GM21390 (cell line): Measurements from ENCODE around the gene ADGRA1.

Experiments used
- ATAC-seq: cut with Tn5 transposase; IDR thresholded peaks from one replicate; pipeline ENCODE4 v1.9.1; 2021; ENCODE audit not compliant: unreplicated experiment

Gene ADGRA1

DNA sequence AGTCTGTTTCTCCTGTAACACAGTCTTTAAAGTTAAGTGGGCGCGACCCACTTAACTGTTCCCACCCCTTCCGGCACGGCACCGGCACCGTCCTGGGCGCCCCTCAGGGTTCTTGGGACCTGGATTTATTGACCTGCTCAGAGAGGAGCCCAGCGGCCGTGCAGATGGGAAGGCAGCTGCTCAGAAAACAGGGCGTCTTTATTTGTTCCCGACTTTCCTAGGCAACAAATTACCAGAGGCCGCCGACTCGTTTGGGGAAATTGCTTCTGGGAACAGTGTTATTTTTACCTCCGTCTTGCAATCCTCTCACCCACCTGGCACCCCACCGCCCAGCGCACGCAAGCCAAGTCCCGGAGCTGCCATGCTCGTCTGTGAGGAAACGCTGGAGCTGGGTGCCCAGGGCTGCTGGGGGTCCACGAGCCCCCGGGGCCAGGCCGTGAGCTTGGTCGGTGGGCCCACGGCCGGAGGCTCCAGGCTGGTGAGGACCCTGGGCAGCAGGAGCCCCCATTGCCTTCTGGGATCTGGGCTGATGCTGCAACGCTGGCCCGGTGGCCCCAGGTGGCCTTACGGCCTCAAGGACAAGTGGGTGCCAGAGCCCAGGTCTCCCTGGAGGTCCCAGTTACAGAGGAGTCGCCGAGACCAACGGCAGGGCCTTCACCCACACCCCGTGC is 14.9 kb upstream of the ADGRA1 start:
- ATAC-seq = no peak

DNA sequence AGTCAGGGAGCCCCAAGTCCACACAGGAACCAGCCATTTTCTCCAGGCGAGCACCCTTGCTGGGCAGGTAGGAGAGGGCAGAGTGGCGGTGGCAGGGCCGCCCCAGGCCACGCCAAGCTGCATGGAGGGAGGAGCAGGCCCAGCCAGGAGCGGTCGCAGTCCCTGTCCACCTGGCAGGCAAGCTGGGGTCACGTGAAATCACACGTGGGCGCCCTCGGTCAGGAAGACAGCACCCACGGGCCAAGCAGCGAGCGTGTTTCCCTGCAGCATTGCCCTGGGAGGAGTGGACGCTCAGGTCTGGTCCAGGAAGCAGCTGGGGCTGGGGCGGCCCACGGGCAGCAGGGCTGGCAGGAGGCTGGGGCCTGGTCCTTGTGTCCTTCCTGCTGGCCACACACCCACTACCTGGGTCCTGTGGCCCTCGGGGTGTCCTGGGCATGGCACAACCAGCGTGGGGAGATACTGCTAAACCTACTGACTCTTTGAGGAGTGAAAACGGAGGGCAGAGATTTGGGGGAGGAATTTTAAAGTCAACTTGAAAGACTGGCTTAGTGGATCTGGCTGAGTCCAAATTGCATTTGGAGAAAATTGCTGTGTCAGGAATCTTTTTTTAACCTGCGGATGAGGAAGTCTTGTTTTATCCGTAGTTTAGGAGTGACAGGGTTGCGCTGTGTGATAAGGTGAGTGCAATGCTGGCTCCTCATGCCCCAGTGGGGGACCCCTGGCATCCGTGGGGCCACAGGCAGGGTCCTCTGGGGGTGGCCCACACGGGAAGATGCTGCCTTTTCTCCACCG is 12.2 kb upstream of the ADGRA1 start:
- no peak for ATAC-seq

DNA sequence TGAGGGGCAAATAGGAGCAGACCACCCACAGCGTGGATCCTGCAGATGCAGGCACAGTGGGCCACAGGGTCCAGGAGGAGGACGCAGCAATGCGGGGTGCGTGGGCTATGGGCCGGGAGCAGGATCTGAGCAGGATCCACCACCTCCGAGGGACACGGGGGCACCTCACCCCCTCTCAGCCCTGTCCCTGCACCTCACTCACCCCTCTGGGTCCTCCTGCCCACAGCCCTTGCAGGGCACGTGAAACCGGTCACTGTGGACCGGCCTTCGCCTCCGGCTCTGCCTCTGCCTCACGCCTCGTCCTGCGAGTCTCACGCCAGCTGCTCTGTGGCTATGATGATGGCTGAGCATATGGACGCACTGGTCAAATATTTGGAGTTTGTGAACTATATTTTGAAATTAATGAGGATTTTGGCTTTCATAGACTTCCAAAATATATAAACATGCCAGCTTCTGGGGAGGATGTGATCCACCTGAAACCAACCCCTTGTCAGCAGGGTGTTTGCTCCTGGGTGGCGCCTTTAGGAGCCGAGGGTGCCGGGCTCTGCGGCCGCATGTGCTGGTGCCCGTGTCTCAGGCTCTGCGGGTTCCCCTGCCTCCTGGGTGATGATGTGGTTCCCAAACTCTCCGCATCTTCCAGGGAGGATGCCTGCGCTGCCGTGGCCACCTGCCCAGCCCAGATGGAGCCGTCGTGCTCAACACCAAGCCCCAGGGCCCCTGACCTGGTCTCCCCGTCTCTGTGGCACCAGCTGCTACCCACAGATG is 11.3 kb upstream of the ADGRA1 start:
- no peak for ATAC-seq

DNA sequence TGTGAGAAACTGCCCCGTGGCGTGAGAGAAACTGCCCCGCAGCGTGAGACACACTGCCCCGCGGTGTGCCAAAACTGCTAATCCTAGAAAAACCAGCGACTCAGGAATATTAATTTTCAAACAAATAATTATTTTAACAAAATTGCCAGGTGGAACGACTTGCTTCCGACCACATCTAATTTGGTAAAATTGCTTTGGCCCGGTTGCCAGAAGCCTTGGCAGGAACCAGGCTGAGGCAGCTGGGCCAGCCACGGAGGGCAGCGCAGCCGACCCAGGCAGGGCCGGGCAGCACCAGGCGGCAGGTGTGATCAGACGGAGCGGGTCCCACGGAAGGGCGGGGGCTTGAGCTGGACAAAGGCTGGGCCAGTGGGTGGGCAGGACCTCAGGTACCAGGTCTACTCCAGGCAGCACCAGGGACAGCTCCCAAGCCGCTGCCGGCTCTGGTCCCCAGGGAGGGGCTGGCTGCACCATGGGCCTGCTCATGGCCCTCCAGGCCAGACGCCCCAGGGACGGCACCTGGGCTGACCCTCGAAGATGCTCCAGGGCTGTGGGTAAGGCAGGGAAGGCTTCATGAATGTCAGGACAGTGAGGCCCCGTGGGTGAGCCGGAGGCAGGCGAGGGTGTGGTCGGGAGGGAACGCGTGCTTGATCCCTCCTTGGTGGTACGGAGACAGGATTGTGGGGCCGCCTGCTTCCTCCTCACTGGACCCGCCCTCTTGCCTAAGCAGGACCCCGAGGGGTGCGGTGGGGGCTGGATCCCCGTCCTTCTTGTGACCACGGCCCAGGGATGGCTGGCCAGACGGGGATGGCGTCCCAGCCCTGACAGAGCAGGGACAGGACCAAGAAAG is 7.7 kb upstream of the ADGRA1 start:
- no peak for ATAC-seq

DNA sequence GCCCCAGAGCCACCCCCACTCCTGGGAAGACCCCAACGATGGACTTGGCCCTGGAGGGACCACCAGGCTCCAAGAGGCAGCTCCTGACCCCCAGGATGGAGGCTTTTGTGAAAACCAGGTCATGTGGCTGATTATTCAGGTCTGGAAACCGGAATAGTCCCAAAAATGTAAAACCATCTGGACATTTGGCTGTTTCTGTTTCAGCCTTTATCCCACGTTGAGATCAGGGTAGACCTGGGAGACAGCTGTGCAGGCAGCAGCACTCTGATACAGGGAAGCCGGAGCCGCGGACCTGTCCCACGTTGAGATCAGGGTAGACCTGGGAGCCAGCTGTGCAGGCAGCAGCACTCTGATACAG is 7.1 kb upstream of the ADGRA1 start:
- ATAC-seq = no peak

DNA sequence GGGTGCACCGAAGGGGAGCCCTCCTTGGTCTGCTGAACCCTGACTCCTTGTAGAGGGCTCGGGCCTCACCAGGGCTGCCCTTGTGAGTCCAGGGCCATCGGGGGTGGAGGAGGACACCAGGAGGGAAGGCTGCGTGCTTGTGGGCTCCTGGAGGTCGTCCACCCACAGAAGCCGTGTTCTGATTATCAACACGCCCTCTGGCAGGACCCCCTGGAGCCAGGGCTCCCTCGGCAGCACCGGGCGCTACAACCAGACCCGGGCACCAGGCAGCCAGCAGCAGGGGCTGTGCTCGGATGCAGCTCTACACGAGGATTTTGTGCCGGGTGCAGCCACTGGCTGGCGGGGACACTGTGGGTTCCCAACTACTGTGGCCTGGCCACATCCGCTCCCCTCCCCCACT is 6.1 kb upstream of the ADGRA1 start:
- ATAC-seq = no peak

DNA sequence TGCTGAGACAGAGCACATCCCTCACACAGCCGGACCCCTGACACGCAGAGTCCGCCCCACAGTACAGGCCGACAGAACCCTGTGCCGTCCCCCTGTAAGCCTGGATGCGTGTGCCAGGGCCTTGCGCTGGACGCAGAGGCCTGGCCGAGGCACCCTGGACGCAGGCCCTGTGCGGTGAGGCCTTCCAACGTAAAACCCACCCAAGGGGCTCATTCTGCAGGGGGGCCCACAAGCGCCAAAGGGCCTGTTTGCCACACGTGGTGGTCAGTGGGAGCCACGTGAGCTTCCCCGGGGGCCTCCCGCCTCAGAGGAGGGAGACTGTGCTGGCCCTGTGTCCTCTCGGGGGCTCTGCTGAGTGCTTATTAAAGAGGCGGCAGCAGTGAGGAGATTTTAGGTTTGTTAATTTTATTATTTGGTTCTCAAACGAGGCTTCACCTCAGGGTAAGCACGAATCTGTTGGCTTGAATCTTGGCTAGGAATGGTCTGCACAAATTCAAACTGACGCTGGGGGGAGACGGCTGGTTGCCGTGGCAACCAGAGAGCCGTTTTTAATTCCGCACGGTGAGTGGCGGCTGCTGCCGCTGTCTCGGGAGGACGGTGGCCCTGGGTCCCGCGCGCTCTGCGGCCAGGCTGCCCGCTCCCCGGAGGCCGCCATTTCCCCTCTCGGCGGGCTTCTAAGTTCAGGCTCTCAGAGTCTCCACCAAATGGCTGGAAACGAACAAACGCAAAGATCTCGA is 4.9 kb upstream of the ADGRA1 start:
- no peak for ATAC-seq

DNA sequence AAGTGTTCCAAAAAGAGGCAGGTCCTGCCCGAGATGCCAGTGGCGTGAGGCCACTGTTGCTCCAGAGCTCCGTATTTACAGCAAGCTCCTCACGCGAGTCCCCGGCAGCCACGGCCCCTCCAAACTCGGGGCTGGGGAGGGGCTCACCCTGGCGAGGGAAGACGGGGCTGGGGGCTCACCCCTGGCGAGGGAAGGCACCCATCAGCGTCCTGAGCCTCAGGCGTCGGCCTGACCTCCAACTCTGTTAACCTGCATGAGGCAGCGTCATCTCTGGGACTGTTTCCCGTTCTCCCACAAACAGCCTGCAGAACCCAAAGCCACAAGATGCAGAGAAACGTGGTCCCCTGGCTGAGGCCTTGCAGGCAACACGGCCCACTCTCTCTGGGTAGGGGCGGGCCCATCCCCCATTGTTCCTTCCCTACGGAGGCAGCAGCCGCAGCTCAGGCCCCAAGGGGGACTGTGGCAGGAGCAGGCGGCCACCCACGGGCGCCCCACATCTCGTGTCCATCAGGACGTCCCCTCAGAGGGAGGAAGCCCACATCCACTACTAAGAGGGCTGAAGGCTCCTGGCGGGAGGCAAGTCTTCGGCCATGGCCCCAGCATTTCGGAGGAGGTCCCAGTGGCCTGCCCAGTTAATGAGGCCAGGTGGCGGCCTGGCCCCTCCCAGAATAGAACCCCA is 4.2 kb upstream of the ADGRA1 start:
- no peak for ATAC-seq

DNA sequence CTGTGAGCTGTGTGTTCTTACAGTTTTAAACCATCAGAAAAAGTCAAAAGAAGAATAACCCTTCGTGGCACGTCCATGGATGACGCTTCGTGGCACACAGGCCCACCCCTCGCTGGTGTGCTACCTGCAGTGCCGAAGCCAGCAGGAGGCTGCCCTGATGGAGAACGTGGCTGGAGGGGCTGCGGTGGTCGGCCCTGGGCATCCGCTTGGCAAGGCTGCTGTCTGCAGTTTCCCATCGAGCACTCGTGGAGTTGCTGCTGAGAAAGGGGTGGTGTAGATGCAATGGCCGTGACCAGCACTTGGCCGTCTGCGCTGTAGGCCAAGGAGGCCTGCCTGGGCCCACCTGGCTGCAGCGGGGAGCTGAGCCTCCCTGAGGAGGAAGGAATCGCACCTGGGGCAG is 3.2 kb upstream of the ADGRA1 start:
- ATAC-seq = no peak

DNA sequence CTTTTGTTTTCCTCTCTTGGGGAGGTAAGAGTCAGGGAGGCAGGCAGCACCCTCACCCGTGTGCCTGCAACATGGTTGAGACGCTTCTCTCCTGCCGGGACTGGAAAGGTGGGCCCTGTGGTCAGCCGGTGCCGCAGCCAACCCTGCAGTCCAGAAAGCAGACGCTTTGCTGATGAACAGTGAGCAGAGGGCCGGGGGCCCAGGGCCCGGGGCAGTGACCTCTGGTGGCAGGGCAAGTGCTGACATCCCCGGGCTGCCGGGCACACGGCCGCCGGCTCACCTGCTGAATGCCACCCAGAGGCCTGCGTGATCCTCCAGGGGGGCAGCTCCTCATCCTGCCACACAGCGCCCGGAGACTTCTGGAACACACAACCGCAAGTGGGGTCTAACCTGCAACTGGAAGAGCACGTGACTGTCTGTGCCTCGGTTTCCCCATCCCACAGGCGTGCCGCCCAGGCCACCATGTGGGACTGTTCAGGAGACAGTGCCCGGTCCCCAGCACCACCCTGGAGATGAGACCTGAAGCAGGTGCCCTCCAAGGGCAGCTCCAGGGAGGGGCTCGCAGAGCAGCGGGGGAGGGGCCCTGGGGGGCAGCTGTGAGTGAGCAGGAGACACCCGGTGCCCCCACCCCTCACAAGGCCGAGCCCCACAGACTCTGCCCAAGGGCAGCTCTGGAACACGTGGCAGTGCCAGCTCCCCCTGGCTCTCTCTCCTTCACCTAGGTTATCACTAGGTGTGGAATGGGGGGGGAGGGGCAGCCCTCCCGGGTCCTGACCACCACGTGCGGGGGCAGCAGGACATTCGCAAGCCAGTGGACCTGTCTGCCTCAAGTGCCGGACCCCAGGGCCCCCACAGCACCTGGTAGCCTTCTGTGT is 2.2 kb upstream of the ADGRA1 start:
- ATAC-seq = no peak

DNA sequence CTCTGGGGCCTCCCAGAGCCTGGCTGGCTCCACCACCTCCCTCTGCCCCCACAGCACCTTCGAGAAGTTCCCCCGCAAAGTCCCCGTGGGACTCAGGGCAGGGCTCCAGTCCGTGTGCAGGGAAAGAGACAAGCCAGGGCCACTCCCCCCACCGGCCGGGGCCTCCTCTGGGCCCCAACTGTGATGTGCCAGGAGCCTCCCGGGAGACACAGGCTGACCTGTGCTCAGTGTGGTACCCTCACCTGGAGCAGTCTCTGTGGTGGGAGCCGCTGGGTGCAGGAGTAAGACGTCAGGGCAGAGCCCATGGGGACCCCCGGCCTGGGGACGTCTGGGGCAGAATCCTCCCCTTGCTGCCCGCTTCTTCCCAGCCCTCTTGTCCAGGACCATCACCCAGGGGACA is 1.5 kb upstream of the ADGRA1 start:
- ATAC-seq = no peak

DNA sequence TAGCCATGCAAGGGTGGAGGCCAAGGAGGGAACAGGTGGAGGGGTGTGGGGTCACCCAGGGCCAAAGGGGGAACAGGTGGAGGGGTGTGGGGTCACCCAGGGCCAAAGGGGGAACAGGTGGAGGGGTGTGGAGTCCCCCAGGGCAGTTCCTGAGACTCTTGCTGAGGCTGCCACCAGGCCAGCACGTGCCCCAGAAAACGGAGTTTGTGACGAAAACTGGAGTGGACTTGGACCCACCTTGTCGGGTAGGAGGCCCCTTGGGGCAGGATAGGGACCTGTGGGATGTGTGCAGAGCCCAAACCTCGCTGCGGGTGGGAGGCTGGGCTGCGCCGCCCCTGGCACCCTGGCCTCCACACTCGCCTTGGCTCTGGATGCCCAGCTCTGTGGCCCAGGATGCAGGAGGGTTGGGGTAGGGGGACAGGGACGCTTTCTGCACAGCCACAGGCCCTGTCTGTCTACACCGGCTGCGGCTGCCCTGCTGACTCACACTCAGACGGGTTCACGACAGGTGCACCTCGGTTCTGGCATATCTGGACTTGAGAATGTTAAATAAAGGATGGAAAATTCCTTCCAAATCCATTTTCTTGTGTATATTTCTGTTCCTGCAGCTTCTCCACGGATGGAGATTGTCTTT is 562 bp upstream of the ADGRA1 start:
- ATAC-seq = no peak

DNA sequence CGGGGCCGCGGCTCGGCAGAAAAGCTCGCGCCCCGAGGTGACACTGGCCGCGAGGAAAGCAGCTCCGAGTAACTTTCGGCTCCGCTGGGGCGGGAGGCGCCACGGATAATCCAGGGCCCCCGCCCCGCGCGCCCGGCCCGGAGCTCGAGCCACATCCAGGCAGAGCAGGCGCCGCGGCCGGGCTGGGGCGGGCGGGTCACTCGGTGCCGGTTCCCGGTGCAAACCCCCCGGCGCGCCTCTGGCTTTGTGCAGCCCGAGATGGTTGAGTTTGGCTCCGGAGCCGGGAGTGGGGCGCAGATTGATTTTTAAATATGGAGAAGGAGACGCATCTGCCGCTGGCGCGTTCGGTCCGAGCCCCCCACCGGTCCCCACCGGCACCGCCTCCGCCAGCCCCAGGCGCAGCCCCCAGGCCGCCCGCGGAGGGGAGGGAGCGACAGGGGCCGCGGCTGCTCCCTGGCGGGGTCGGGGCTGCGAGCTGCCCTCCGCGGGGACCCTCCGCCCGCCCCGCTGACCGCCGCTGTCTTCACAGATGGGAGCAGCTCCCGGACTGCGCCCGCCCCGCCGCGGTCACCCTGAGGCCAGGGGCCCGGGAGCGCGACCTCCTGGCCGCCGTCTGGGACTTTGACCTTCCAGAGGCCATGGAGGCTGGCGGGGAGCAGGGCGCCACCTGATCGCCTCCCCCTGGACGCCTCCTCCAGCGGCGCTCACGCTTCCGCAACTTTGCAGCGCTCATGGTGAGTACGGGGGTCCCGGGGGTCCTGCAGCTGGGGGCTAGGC is 643 bp downstream of the ADGRA1 start:
- ATAC-seq = no peak

DNA sequence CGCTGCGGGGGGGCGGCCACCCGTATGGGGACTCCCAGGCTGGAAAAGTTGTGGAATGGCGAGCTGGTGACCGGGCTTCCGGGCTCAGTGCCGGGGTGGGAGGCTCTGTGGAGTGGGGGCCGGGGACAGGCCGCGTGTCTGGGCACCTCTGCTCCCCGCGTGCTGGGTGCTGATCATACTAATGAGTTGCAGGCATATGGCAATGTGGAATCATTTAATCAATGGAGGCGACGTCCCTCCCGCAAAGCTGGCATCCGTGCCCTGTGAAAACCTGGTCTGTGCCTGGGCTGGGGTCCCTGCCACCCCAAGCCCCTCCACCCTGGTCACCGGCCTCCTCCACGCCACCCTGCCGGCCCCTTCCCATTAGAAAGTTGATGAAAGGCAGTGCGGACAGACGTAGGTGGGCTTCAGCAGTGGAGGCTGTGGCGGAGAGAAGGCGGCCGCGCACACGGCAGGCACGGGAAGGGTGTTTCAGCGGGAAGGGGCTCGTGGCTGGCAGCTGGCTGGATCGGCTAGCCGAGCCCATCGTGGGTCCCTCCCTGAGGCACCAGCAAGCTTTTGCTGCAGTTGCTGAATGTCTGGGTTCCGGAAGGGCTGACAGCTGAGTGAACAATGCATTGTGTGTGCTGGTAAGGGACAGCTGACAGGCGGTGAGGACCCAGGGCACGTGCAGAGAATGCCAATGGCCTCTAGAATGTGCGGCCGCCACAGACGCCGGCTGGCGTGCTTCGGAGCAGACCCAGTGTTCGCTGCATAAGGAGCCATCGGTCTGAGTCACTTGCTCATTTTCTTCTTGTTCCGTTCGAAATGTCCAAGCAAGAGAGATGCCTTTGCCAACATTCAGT is 1.5 kb downstream of the ADGRA1 start:
- ATAC-seq = no peak

DNA sequence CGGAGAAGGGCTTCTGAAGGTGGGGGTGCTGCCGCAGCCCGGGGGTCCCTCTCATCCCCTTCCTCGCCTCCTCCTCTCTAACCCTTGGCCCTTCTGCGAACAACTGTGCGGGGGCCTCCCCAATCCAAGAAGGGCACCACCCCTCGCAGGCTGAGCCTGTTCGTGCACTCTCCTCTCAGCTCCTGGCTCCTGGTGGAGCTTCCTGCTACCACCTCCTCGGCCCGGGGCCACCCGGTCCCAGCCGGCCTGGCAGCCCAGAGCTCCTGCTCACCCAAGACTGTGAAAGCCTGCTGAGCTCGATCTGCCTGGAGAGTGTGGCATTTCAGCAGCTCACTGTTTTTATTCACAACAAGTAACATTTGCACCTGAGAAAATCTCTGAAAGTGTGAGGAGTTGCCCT is 2.4 kb downstream of the ADGRA1 start:
- no peak for ATAC-seq

DNA sequence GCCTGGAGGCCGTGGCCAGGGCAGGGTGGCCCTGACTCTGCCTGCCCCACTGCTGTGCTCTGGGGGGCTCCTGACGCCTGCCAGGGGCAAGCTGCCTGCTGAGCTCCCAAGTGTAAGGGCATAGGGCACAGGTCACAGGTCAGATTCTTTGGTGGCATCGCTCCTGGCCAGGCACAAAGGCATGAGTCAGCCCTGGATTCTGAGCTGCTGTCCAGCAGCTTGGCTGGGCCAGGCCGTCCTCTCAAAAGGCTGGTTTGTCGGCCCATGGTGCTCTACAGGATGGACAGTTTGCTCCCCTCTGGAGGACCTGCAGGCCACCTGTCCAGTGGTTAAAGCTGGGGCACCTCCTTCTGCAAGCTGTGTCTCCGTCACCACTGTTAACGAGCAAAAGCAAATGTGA is 2.9 kb downstream of the ADGRA1 start:
- ATAC-seq = no peak

DNA sequence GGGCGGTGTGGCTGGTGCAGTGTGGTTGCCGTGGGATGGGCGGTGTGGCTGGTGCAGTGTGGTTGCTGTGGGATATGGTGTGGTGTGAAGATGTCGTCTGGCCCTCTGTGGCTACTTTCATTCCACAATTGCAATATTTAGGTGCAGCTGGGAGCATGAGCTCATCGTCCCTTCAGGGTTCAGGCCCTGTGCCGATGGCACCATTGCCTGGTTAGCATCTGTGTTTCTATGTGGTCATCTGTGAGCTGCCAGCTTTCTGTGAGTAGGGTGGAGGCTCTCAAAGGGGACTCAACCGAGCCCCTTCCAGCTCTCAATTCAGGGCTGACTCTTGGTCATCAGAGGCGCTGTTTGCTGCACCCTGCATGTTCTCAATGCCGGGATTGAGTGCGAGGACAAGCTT is 3.6 kb downstream of the ADGRA1 start:
- no peak for ATAC-seq
